Osteocyte (in vitro differentiated cells): ENCODE data around the gene B4GALNT4. TPM values are rescaled to one million over a fixed set of nuclear protein-coding genes. Genes with fewer than 3 reads are reported as not detected.

Experiments used
- DNase-seq: peaks from one replicate; pipeline ENCODE4 v3.0.0; 2021; ENCODE audit warnings: mixed read lengths; ENCODE audit not compliant: unreplicated experiment; ENCODE audit errors: extremely low spot score
- H3K27ac Mint-ChIP-seq: one replicate; pipeline ENCODE4 v1.8.0; 2021; ENCODE audit warnings: mild to moderate bottlenecking, mixed read lengths; ENCODE audit not compliant: unreplicated experiment
- H3K27me3 Mint-ChIP-seq: one replicate; pipeline ENCODE4 v1.8.0; 2021; ENCODE audit warnings: mixed read lengths; ENCODE audit not compliant: unreplicated experiment
- H3K36me3 Mint-ChIP-seq: one replicate; pipeline ENCODE4 v1.8.0; 2021; ENCODE audit warnings: mixed read lengths; ENCODE audit not compliant: unreplicated experiment
- H3K4me1 Mint-ChIP-seq: one replicate; pipeline ENCODE4 v1.8.0; 2021; ENCODE audit warnings: mixed read lengths; ENCODE audit not compliant: unreplicated experiment
- H3K4me3 Mint-ChIP-seq: one replicate; pipeline ENCODE4 v1.8.0; 2021; ENCODE audit warnings: mild to moderate bottlenecking, moderate library complexity, mixed read lengths; ENCODE audit not compliant: unreplicated experiment
- H3K9me3 Mint-ChIP-seq: one replicate; pipeline ENCODE4 v1.8.0; 2021; ENCODE audit warnings: mixed read lengths; ENCODE audit not compliant: unreplicated experiment
- CTCF ChIP-seq: fragments of 200-600 bp; sonication (generic); IDR thresholded peaks from 2 replicates; pipeline ENCODE4 v1.5.0; 2021; ENCODE audit warnings: antibody characterized with exemption, mild to moderate bottlenecking, moderate library complexity
- total RNA-seq: library from RNA; stranded (reverse); gene quantifications from 2 replicates; pipeline ENCODE4 v1.2.1, GENCODE V29; 2021

Gene B4GALNT4
- total RNA-seq, 1 donor from 2014 or later = 63.3 TPM

GRCh38 chr11:393219-394033 is 24.1 kb downstream of the B4GALNT4 start:
- H3K9me3 Mint-ChIP-seq = no peaks in the 10 kb centered on the region
- no peaks in the 10 kb centered on the region for H3K36me3 Mint-ChIP-seq
- no peak overlapping the region for H3K4me3 Mint-ChIP-seq
- no peak for TF ChIP-seq CTCF
- DNase-seq = no peak
- no peaks in the 10 kb centered on the region for H3K27me3 Mint-ChIP-seq
- H3K27ac Mint-ChIP-seq = no peak overlapping the region
- H3K4me1 Mint-ChIP-seq = peaks cover 18% of the 10 kb centered on the region

- Mint-ChIP-seq H3K4me1 (peaks cover 18% of the 10 kb centered on the region), H3K9me3 (no peaks in the 10 kb centered on the region), H3K4me3 (no peak within 1 kb of the TSS), H3K36me3 (no peaks in the 10 kb centered on the region), H3K27me3 (no peaks in the 10 kb centered on the region), H3K27ac (peak within 1 kb of the TSS; percentile 75)
- DNase-seq = no peak
- no peak for TF ChIP-seq CTCF
Observed at GRCh38 chr11:394034-394857, 24.9 kb downstream of the B4GALNT4 start, which contains the start of gene PKP3. TSS of gene PKP3 (plus strand) at chr11:394209. CDS start at chr11:394293, 84 bp downstream.

- H3K27me3 Mint-ChIP-seq = no peaks in the 10 kb centered on the region
- H3K27ac Mint-ChIP-seq = peak overlapping the region; percentile 75
- H3K4me1 Mint-ChIP-seq = peaks cover 18% of the 10 kb centered on the region
- H3K9me3 Mint-ChIP-seq = no peaks in the 10 kb centered on the region
- DNase-seq = no peak
- no peak overlapping the region for H3K4me3 Mint-ChIP-seq
- TF ChIP-seq CTCF = no peak
- no peaks in the 10 kb centered on the region for H3K36me3 Mint-ChIP-seq
Observed at GRCh38 chr11:394858-395655, 25.8 kb downstream of the B4GALNT4 start.

GRCh38 chr11:395866-396265 is 26.6 kb downstream of the B4GALNT4 start:
- no peak for TF ChIP-seq CTCF
- Mint-ChIP-seq H3K27me3 (no peaks in the 10 kb centered on the region), H3K9me3 (no peaks in the 10 kb centered on the region), H3K36me3 (no peaks in the 10 kb centered on the region), H3K4me1 (peaks cover 18% of the 10 kb centered on the region), H3K4me3 (no peak overlapping the region), H3K27ac (peak overlapping the region; percentile 47)
- no peak for DNase-seq
